ENCODE measurements around the gene MAPK8IP2.

- no peak for TF ChIP-seq EZH2 (IDR thresholded peaks at IDR 0.05; ENCODE audit: low read depth)
- TF ChIP-seq, protein P1, sequence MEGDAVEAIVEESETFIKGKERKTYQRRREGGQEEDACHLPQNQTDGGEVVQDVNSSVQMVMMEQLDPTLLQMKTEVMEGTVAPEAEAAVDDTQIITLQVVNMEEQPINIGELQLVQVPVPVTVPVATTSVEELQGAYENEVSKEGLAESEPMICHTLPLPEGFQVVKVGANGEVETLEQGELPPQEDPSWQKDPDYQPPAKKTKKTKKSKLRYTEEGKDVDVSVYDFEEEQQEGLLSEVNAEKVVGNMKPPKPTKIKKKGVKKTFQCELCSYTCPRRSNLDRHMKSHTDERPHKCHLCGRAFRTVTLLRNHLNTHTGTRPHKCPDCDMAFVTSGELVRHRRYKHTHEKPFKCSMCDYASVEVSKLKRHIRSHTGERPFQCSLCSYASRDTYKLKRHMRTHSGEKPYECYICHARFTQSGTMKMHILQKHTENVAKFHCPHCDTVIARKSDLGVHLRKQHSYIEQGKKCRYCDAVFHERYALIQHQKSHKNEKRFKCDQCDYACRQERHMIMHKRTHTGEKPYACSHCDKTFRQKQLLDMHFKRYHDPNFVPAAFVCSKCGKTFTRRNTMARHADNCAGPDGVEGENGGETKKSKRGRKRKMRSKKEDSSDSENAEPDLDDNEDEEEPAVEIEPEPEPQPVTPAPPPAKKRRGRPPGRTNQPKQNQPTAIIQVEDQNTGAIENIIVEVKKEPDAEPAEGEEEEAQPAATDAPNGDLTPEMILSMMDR (conservative IDR thresholded peaks at IDR 0.05) = no peak
Observed at GRCh38 chr22:50626850-50627641, 26.5 kb downstream of the MAPK8IP2 start.

All from PC-9 (cell line).